22Rv1 (cell line): ENCODE data around the gene CAVIN4.

Source experiments
- H3K27ac ChIP-seq: fragments of 450-650 bp; 2 replicates; pipeline ENCODE4 v1.5.1; 2017
- ZFX ChIP-seq: fragments of 450-650 bp; IDR thresholded peaks from 2 replicates; pipeline ENCODE4 v1.6.1; 2017; ENCODE audit warnings: antibody characterized with exemption, borderline replicate concordance
- TF ChIP-seq, protein P1 (sequence below): fragments of 450-650 bp; IDR thresholded peaks from 2 replicates; pipeline ENCODE4 v1.5.1; 2017; ENCODE audit warnings: mild to moderate bottlenecking

The CAVIN4 gene

DNA sequence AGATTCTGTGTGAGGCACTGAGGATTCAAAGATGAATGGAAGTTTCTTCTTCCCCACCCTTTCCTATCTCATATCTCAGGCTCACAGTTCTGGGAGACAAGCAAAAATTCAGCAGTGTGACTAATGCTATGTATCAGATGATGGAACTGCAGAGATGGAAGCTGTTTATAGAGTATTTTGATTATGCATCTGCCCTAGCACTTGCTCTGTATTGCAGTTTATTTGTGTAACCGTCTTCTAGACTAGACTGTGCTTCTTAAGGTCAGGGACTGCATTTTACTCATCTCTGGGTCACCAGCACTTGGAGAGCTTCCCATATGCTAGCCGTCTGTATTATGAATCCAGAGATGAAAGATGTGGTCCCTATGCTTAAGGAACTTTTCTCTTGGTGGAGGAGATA is 12.6 kb downstream of the CAVIN4 start:
- H3K27ac ChIP-seq: no peak overlapping the region

DNA sequence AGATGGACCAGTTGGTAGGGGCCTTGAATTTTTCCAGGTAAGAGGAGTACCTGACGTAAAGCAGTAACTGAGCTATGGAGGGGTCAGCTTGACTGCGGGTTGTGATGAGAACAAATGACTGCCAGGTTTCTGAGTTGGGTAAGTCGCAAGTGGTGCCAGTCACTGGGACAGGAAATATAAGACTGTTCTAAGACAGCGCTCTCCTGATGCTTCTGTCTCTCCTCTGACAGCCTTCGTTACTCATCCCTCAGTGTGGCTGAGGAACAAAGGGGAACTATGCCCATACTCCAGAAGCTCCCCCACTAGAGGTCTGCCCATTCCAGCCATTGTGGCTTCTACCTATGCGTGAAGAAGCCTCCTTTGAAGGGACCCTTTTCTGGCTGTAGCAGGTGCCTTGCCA is 13.3 kb downstream of the CAVIN4 start:
- H3K27ac ChIP-seq: no peak overlapping the region
- TF ChIP-seq ZFX: no peak
- TF ChIP-seq, protein P1, sequence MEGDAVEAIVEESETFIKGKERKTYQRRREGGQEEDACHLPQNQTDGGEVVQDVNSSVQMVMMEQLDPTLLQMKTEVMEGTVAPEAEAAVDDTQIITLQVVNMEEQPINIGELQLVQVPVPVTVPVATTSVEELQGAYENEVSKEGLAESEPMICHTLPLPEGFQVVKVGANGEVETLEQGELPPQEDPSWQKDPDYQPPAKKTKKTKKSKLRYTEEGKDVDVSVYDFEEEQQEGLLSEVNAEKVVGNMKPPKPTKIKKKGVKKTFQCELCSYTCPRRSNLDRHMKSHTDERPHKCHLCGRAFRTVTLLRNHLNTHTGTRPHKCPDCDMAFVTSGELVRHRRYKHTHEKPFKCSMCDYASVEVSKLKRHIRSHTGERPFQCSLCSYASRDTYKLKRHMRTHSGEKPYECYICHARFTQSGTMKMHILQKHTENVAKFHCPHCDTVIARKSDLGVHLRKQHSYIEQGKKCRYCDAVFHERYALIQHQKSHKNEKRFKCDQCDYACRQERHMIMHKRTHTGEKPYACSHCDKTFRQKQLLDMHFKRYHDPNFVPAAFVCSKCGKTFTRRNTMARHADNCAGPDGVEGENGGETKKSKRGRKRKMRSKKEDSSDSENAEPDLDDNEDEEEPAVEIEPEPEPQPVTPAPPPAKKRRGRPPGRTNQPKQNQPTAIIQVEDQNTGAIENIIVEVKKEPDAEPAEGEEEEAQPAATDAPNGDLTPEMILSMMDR: no peak

More for the DNA sequence above, 12.6 kb downstream of the CAVIN4 start:
- TF ChIP-seq ZFX: no peak
- TF ChIP-seq, protein P1: no peak

DNA sequence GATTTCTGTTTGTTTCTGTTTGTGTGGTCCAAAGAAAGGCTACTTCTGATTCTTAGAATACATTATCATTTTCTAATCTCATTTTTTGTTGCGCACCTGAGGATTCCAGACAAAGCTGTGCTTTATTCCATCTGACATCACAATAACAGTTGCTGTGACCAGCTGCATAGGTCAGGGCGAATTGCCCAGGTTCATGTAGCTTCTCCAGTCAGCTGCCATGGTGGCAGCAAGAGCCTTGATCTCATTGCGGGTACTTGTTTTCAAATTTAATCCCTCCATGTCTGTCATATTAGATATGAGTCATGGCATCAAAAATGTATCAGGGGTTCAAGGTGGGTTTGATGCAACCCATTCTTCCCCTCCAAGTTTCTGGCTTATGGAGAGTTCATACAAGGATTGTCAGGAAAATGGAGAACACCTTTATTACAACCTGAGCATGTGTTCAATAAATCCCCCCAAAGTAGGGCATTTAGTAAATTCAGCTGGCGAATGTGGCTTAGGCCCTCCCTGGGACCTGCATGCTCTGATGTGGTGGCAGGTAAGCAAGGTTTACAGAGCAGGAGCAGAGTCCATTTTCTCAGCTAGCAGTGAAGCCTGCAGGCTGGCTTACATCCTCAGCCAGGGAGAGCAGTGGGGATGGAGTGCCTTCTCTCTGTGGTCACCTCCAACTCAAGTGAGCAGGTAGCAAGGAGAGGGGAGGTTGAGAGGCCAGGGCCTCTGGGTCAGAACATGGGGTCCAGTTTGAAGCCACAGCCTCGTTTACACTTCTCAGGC is 13.9 kb downstream of the CAVIN4 start:
- H3K27ac ChIP-seq: no peak overlapping the region
- TF ChIP-seq, protein P1: no peak
- no peak for TF ChIP-seq ZFX

DNA sequence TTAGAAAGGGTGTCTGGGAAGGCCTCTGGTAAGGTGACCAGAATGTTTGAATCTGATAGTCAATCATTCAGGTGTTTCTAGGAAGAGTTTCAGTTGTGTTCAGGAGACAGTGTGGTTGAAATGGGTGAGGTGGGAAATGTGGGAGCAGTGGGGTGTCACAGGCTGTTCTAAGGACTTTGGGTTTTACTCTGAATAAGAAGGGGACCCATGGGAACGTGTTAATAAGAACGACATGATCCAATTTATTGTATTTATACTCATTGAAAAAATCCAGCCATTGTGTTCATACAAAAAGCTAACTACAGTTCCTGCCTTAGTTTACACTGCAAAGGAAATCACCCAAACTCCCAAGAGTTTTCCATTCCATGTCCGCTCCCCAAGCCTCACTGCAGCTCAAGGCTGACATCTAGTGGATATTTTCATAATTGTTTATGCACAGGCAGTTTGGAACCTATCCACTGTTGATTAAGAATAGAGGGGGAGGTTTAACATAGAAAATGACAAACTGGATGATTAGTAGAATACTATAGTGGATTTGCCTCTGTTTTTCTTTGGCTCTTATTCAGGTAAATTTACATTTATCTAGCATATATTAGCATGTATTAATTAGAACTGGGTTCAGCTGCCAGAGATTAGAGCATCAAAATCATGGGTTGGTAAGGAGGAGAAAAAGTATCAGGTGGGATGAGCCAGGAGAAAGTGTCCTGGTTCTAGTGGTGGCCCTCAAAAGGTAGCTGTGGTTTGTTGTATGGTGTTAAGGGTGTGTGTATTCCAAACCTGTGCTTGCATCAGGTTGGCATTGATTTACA is 17.7 kb downstream of the CAVIN4 start:
- H3K27ac ChIP-seq: no peak overlapping the region
- TF ChIP-seq, protein P1: peak; percentile 92
- TF ChIP-seq ZFX: no peak

DNA sequence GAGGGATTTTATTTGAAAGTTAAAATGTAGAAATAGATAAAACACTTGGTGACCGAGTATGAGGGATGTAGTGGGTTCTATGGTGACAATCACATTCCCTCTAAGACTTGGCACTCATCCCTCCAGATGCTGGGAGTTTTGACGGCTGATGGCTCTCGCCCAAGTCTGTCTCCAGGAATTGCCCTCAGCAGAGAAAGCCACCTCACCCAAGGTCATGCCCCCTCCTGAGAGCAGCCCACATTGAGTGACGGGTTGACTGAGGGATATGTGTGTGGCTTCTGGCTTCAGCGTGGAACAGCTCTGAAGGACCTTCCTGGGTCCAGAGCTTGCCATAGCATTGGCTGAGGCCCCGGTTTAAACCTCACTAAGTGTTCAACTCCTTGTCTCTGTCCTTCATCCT is 19.4 kb downstream of the CAVIN4 start:
- H3K27ac ChIP-seq: no peak overlapping the region
- TF ChIP-seq ZFX: no peak
- TF ChIP-seq, protein P1: no peak

DNA sequence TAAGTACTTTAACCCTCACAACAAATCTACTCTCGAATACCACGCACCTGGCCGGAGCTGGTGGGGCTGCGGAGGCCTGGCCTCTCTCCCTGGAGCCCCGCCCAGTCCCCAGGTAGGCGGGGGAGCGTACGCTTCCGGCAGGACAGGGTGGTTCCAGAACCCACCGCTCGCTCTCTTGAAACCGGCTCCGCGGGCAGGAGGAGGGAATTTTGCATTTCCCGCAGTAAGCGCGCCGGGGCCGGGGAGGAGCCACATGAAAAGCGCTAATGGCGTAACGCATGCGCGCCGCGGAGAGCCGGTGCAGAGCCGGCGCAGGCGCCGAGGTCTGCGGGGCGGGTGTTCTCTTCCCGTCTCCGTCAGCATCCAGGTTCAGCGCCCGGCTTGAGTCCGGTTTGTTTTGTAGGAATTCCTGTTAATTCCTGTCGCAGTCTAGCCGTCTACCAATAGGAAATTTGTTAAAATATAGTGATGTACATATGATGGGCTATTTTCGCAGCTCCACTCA is 20.8 kb downstream of the CAVIN4 start:
- H3K27ac ChIP-seq: peak overlapping the region; percentile 69
- TF ChIP-seq, protein P1: no peak
- no peak for TF ChIP-seq ZFX

DNA sequence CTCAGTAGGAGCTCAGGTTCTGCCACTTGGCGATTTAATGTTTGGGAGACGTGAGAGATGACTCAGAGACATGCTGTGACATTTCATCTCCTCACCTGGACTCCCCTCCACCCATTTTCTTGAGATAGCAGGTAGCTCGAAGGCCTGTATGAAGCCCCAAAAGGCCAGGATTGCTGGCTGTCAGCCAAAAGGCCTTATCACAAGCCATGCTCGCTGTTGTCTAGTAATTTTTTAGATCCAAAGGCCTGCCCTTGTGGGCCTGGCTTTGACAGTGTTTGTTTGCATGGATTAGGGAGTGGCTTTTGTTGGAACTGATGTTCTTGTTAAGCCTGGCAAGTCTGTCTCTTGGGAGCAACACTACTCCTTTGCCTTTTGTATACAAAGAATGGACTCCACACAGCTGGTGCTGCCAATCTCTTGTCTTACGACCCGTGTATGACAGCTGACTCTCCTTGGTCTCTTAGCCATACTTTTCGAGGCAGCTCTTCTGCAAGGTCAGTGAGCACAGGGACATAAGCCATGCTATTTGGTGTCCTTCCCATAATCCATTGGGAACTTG is 22.7 kb downstream of the CAVIN4 start:
- TF ChIP-seq, protein P1: no peak
- no peak for TF ChIP-seq ZFX
- H3K27ac ChIP-seq: no peak overlapping the region
